ENCODE data around the gene COL25A1. TPM values are rescaled to one million over a fixed set of nuclear protein-coding genes. Genes with fewer than 3 reads are reported as not detected.

COL25A1 gene
- total and polyA plus RNA-seq, 11 donors, result 0.19 to 1.8 (median 0.50) TPM

GRCh38 chr4:109298279-109299010 lies 4.0 kb downstream of the COL25A1 start:
- 61 to 70% (median 66%) methylated on average over 3 of the region's 3 CpGs for WGBS, 4 donors
- Histone ChIP-seq H3K27ac (no peak overlapping the region), H3K27me3 (peaks cover 0 to 49% (median 17%) of the 10 kb centered on the region in 9 donors), H3K4me1 (peaks cover 0 to 18% (median 10%) of the 10 kb centered on the region in 12 donors), H3K4me3 (no peak overlapping the region), H3K9me3 (no peaks in the 10 kb centered on the region), H3K36me3 (no peaks in the 10 kb centered on the region)
- ATAC-seq (no peak), DNase-seq (no peak)
- TF ChIP-seq CTCF (IDR thresholded peaks at IDR 0.05) (peak in 10 of 12 donors; percentile 14 to 43 (median 32)), POLR2A (IDR thresholded peaks at IDR 0.05) (no peak)
- intact Hi-C loops (cut with DNase I), result loop anchor here in 5 of 10 donors (2.0 to 10.0 kb wide), 4 partner anchors 114 to 464 kb away; no protein-coding TSS in a partner anchor

- Histone ChIP-seq H3K9me3 (no peaks in the 10 kb centered on the region), H3K27me3 (peaks cover 0 to 30% (median 8%) of the 10 kb centered on the region in 9 donors), H3K4me1 (peaks cover 0 to 2% (median 0%) of the 10 kb centered on the region in 12 donors), H3K36me3 (no peaks in the 10 kb centered on the region), H3K4me3 (no peak overlapping the region), H3K27ac (no peak overlapping the region)
- intact Hi-C loops (cut with DNase I), result loop anchor here in 4 of 10 donors (5.0 to 10.0 kb wide), 3 partner anchors 112 to 462 kb away; no protein-coding TSS in a partner anchor
- WGBS, 4 donors, result 89 to 95% (median 93%) methylated on average over 2 of the region's 2 CpGs
- TF ChIP-seq CTCF (IDR thresholded peaks at IDR 0.05) (no peak), POLR2A (IDR thresholded peaks at IDR 0.05) (no peak)
- DNase-seq (no peak), ATAC-seq (no peak)
Observed at GRCh38 chr4:109296527-109296926, 5.9 kb downstream of the COL25A1 start.

- Histone ChIP-seq H3K27me3 (peaks cover 0 to 17% (median 0%) of the 10 kb centered on the region in 9 donors), H3K4me1 (no peaks in the 10 kb centered on the region), H3K36me3 (no peaks in the 10 kb centered on the region), H3K27ac (no peak overlapping the region), H3K9me3 (no peaks in the 10 kb centered on the region), H3K4me3 (no peak overlapping the region)
- DNase-seq (no peak), ATAC-seq (no peak)
- TF ChIP-seq POLR2A (IDR thresholded peaks at IDR 0.05), result no peak
- no peak for TF ChIP-seq CTCF (IDR thresholded peaks at IDR 0.05)
- intact Hi-C loops (cut with DNase I), result loop anchor here in 4 of 10 donors (5.0 to 10.0 kb wide), 3 partner anchors 110 to 460 kb away; no protein-coding TSS in a partner anchor
Observed at GRCh38 chr4:109295081-109295480, 7.4 kb downstream of the COL25A1 start.

- Histone ChIP-seq H3K27ac (no peak overlapping the region), H3K4me1 (no peaks in the 10 kb centered on the region), H3K4me3 (no peak overlapping the region), H3K36me3 (no peaks in the 10 kb centered on the region), H3K27me3 (peaks cover 0 to 12% (median 0%) of the 10 kb centered on the region in 9 donors), H3K9me3 (no peaks in the 10 kb centered on the region)
- intact Hi-C loops (cut with DNase I), result loop anchor here in 4 of 10 donors (5.0 to 10.0 kb wide), 3 partner anchors 110 to 460 kb away; no protein-coding TSS in a partner anchor
- no peak for ATAC-seq
- no peak for TF ChIP-seq CTCF (IDR thresholded peaks at IDR 0.05)
- TF ChIP-seq POLR2A (IDR thresholded peaks at IDR 0.05), result no peak
- 90 to 97% (median 92%) methylated on average over 4 of the region's 4 CpGs for WGBS, 4 donors
- no peak for DNase-seq
Observed at GRCh38 chr4:109294468-109295020, 7.9 kb downstream of the COL25A1 start.

Measured in heart left ventricle (tissue), 16 donors.